ENCODE data around the gene SPDYA.

The SPDYA gene

DNA sequence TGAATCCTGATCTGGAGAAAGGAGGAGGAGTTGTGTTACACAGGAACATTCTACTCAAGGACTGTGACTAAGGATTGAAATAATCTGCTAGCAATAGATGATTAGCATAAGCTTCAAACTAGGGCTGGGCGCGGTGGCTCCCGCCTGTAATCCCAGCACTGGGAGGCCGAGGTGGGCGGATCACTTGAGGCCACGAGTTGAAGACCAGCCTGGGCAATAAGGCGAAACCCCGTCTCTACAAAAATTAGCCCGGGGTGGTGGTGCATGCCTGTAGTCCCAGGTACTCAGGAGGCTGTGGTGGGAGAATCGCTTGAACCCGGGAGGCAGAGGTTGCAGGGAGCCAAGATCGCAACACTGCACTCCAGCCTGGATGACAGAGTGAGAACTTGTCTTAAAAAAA is 58.0 kb downstream of the SPDYA start:
- H3K27ac Mint-ChIP-seq = peak overlapping the region; percentile 40
- no peaks in the 10 kb centered on the region for H3K27me3 Mint-ChIP-seq
- no peak for DNase-seq
- no peaks in the 10 kb centered on the region for H3K9me3 Mint-ChIP-seq
- H3K36me3 Mint-ChIP-seq (ENCODE audit: low read depth) = peaks cover 22% of the 10 kb centered on the region
- H3K4me3 Mint-ChIP-seq = peak overlapping the region; percentile 95
- no peak for ATAC-seq
- peaks cover 48% of the 10 kb centered on the region for H3K4me1 Mint-ChIP-seq

DNA sequence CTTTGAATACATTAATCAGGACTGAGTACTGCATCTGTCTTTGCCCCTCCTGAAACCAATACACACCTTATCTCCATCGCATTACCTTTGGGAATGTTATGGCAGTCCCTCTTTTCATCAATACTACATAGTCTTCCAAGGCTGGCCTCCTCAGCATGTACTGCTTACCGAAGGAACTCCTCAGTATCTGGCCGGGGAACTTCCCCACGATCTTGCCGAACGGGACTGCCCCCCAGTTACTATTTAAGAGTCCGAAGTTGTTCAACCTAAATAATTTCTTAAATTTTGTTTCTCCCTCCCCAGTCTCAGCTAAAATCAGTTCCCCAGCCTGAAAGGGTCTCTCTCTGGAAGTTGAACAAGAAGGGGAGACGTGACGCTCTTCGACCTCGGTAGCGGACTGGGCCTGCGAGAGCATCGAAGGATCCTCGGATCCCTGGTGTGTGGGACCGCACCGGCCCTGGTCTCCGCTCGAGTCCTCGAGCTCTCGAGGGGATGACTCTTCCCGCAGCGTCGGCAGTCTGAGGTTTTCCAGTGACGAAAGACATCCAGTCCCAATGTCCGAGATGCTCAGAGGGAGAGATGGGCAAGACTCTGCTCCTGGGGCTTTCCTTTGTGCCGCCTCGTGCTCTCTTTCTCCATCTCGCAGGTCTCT is 59.0 kb downstream of the SPDYA start:
- H3K27me3 Mint-ChIP-seq = no peaks in the 10 kb centered on the region
- ATAC-seq (peak; percentile 37), DNase-seq (no peak)
- H3K4me3 Mint-ChIP-seq = peak overlapping the region; percentile 95
- peaks cover 43% of the 10 kb centered on the region for H3K4me1 Mint-ChIP-seq
- peaks cover 17% of the 10 kb centered on the region for H3K36me3 Mint-ChIP-seq (ENCODE audit: low read depth)
- no peaks in the 10 kb centered on the region for H3K9me3 Mint-ChIP-seq
- H3K27ac Mint-ChIP-seq = peak overlapping the region; percentile 90

DNA sequence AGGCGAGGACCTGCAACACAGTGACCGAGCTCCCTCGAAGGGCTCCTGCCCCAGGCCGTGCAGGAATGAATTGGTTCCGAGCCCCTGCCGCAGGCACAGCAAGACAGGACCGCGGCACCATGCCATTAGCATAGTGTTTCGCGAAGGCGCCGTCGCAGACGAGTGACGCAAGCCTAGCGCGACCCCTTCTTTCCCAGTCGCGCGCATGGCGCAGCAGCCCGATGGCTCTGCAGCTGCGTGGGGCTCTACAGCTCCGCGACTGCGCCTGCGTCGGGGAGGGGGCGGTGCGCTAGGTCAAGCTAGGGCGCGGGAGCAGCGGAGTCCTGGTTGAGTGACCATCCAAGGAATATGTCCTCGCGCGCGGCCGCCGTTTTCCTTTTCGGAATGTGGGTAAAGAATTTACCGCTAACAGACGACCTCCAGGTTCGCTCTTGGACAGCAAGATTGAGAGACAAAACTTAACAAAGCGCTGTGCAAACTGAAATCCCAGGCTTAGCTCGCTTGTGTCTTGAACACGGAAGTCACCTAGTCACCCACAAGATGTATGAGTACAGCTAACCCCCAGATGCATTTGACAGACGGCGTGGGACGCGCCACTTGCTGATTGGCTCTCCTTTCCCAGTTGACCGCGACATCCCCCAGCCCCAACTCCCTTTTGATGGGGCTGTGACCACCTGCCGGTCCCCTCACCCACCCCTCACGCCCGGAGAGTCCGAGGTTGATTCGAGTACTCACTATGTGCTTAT is 59.7 kb downstream of the SPDYA start, which contains the start of gene TRMT61B:
TRMT61B (minus strand) TSS at position 164 of the 746 bp plus-strand sequence; CDS start at position 132, 32 bp downstream.
- peak within 1 kb of the TSS; percentile 90 for H3K27ac Mint-ChIP-seq

DNA sequence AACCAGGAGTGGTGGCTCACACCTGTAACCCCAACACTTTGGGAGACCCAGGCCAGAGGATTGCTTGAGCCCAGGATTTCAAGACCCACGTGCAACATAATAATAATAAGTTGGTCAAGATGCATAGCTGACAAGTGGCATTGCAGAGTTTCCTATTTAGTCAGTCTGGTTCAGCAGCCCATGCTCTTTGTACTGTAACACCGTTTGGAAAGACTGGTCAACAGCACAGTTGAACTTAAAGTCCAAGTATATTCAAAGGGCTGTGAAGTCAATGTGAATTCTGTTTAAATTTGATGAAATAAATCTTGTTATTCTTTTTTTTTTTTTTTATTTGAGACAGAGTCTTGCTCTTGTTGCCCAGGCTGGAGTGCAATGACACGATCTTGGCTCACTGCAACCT is 61.0 kb downstream of the SPDYA start:
- H3K9me3 Mint-ChIP-seq = no peaks in the 10 kb centered on the region
- H3K4me3 Mint-ChIP-seq = no peak overlapping the region
- DNase-seq (no peak), ATAC-seq (no peak)
- peaks cover 14% of the 10 kb centered on the region for H3K27me3 Mint-ChIP-seq
- peaks cover 13% of the 10 kb centered on the region for H3K36me3 Mint-ChIP-seq (ENCODE audit: low read depth)
- peaks cover 32% of the 10 kb centered on the region for H3K4me1 Mint-ChIP-seq
- H3K27ac Mint-ChIP-seq = no peak overlapping the region

More for the DNA sequence above, 59.7 kb downstream of the SPDYA start, which contains the start of gene TRMT61B:
- Mint-ChIP-seq H3K4me1 (peaks cover 39% of the 10 kb centered on the region), H3K4me3 (peak within 1 kb of the TSS; percentile 95), H3K27me3 (peaks cover under 1% of the 10 kb centered on the region), H3K9me3 (no peaks in the 10 kb centered on the region), H3K36me3 (ENCODE audit: low read depth) (peaks cover 14% of the 10 kb centered on the region)
- ATAC-seq = peak; percentile 94
- peak; percentile 99 for DNase-seq

DNA sequence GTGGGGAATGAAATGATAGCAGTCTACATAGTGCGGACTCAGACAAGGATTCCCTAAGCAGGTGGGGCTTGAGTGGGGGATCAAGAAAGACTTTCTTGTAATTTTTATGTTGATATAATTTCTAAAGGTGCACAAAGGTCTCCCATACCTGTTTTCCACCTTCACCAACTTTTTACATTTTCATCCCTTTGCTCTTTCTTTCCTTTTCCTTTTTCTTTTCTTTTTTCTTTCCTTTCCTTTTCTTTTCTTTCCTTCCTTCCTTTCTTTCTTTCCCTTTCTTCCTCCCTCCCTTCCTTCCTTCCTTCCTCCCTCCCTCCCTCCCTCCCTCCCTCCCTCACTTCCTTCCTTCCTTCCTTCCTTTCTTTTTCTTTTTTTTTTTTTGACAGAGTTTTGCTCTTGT is 69.6 kb downstream of the SPDYA start:
- DNase-seq (no peak), ATAC-seq (no peak)
- Mint-ChIP-seq H3K27me3 (peaks cover 22% of the 10 kb centered on the region), H3K36me3 (ENCODE audit: low read depth) (no peaks in the 10 kb centered on the region), H3K27ac (no peak overlapping the region), H3K9me3 (no peaks in the 10 kb centered on the region), H3K4me3 (no peak overlapping the region), H3K4me1 (no peaks in the 10 kb centered on the region)

DNA sequence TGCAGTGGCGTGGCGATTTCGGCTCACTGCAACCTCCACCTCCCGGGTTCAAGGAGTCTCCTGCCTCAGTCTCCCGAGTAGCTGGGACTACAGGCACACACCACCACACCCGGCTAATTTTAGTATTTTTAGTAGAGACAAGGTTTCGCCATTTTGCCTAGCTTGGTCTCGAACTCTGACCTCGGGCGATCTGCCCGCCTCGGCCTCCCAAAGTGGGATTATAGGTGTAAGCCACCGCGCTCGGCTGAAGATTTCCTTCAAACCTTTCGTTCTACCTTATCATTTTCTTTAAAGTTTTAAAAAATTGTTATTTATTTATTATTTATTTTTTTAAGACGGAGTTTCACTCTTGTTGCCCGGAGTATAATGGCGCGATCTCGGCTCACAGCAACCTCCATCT is 82.9 kb downstream of the SPDYA start:
- ATAC-seq (no peak), DNase-seq (no peak)
- Mint-ChIP-seq H3K27me3 (peaks cover 2% of the 10 kb centered on the region), H3K4me1 (peaks cover 29% of the 10 kb centered on the region), H3K27ac (no peak overlapping the region), H3K36me3 (ENCODE audit: low read depth) (peaks cover 30% of the 10 kb centered on the region), H3K4me3 (no peak overlapping the region), H3K9me3 (no peaks in the 10 kb centered on the region)

DNA sequence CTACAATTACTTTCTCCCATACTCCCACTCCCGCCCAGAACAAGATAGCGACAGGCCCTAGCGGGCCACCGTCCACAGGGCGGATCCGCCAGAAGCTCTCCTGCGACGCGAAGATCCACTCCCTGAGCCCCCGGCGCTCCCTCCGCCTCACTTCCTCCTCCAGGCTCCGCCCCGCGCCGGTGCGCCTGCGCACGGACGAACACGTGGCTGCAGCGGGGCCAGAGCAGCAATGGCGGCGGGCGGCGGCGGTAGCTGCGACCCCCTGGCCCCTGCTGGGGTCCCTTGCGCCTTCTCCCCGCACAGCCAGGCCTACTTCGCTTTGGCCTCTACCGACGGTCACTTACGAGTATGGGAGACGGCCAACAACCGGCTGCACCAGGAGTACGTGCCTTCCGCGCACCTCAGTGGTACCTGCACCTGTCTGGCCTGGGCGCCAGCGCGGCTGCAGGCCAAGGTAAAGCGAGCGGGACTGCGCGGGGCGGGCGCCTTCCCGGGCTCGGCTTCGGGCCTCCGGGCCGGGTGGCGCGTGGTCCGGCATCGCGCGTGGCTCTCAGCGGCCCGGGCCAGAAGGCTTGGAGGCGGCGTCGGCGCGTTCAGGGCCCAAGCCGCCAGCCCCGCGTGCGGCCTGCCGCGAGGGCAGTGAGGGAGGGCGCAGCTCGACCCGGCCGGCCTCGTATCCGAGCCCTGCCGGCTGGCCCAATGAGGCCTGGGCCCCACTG is 84.0 kb downstream of the SPDYA start, which contains the start of gene WDR43:
WDR43 (plus strand) TSS at position 198 of the 719 bp plus-strand sequence; CDS start at position 230, 32 bp downstream.
- DNase-seq (peak; percentile 98), ATAC-seq (peak; percentile 97)
- Mint-ChIP-seq H3K4me3 (peak within 1 kb of the TSS; percentile 100), H3K9me3 (no peaks in the 10 kb centered on the region), H3K27me3 (no peaks in the 10 kb centered on the region), H3K27ac (peak within 1 kb of the TSS; percentile 100), H3K4me1 (peaks cover 39% of the 10 kb centered on the region), H3K36me3 (ENCODE audit: low read depth) (peaks cover 34% of the 10 kb centered on the region)

DNA sequence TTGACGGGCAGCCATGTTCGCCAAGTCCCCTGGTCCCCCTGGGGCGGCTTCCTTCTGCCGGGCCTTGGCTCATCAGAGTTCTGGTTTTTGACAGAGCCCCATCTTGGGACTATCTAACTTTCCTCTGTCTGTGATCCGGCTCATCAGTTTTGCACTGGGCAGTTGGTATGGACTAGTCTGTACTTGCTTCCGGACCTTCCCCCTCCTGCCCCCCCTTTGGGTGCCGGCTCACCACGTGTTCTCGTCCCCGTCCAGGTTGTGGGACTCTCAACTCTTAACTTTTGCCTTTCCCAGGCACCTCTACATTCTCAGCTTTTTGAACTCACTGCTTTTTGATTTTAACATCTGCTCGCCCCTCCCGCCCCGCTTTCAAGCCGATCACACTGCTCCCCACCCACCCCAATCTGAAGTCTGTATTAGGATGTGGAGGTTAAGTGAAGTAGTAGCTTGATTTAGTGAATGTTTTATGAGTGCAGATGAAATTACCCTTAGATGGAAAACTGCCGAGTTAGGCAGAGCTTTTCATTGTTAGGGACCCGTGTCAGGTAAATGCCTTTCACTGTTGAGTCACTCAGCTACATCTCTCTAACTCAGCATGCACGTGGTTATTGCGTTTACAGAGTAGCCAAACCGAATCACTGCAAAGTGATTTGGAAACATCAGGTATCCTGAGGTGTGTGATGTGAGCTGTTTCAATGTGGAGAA is 84.7 kb downstream of the SPDYA start:
- DNase-seq (peak; percentile 53), ATAC-seq (peak; percentile 29)
- Mint-ChIP-seq H3K4me1 (peaks cover 43% of the 10 kb centered on the region), H3K27me3 (no peaks in the 10 kb centered on the region), H3K27ac (peak overlapping the region; percentile 100), H3K4me3 (peak overlapping the region; percentile 100), H3K9me3 (no peaks in the 10 kb centered on the region), H3K36me3 (ENCODE audit: low read depth) (peaks cover 34% of the 10 kb centered on the region)

DNA sequence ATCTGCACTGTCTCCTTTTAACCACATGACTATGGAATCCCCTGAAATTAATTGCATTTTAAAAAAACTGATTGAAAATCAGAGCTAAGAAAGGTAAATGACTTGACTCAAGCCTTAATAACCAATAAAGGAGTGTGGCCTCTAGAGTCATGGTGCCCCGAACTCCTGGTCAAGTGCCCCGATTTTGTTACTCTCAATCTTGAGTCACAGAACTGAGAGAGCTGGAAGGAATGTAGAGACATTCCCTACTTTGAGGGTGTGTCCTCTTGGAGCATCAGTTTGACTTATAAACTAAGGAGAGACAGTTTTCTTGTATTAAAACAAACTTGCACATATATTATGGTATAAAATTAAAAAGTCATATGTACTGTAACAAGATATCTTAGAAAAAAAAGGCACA is 86.3 kb downstream of the SPDYA start:
- DNase-seq = no peak
- Mint-ChIP-seq H3K27me3 (no peaks in the 10 kb centered on the region), H3K4me1 (peaks cover 55% of the 10 kb centered on the region), H3K36me3 (ENCODE audit: low read depth) (peaks cover 41% of the 10 kb centered on the region), H3K9me3 (no peaks in the 10 kb centered on the region), H3K27ac (peak overlapping the region; percentile 57), H3K4me3 (peak overlapping the region; percentile 100)
- no peak for ATAC-seq

DNA sequence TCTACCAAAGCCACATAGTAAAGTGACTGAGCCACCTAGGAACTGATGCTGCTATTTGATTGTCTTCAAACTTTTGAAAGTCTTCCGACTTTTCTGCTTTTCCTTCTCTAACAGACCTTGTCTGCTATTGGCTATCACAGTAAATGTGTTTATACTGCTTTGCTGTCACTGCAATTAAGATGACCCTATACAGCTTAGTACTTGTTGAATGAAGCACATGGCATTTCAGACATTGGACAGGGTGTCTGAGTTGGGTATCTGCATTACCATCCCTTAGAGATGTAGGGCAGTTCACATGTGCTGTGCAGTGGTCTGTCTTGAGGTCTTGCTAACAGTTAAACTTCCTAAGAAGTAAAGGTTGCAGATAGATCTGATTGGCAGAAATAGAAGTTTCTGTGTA is 87.4 kb downstream of the SPDYA start:
- Mint-ChIP-seq H3K9me3 (no peaks in the 10 kb centered on the region), H3K4me3 (peak overlapping the region; percentile 100), H3K4me1 (peaks cover 61% of the 10 kb centered on the region), H3K27me3 (no peaks in the 10 kb centered on the region), H3K27ac (peak overlapping the region; percentile 1), H3K36me3 (ENCODE audit: low read depth) (peaks cover 49% of the 10 kb centered on the region)
- DNase-seq (no peak), ATAC-seq (no peak)

Measured in activated naive CD8-positive, alpha-beta T cell treated with anti-CD3 and anti-CD28 coated beads, Interleukin-2, amount 50 U/mL, for 24 hours (primary cell).